Activated gamma-delta T cell treated with Interleukin-2 at 50 U/mL for 16 hours (primary cell): ENCODE results near the gene AHDC1.
"Not testable (repeated sequence)": the region's sequence is repeated elsewhere in the genome, so short reads cannot be mapped to it uniquely, and the experiment has no call there.

Experiments used
- DNase-seq: peaks from one replicate; pipeline ENCODE4 v3.0.0-alpha.2; 2020

Gene AHDC1, protein sequence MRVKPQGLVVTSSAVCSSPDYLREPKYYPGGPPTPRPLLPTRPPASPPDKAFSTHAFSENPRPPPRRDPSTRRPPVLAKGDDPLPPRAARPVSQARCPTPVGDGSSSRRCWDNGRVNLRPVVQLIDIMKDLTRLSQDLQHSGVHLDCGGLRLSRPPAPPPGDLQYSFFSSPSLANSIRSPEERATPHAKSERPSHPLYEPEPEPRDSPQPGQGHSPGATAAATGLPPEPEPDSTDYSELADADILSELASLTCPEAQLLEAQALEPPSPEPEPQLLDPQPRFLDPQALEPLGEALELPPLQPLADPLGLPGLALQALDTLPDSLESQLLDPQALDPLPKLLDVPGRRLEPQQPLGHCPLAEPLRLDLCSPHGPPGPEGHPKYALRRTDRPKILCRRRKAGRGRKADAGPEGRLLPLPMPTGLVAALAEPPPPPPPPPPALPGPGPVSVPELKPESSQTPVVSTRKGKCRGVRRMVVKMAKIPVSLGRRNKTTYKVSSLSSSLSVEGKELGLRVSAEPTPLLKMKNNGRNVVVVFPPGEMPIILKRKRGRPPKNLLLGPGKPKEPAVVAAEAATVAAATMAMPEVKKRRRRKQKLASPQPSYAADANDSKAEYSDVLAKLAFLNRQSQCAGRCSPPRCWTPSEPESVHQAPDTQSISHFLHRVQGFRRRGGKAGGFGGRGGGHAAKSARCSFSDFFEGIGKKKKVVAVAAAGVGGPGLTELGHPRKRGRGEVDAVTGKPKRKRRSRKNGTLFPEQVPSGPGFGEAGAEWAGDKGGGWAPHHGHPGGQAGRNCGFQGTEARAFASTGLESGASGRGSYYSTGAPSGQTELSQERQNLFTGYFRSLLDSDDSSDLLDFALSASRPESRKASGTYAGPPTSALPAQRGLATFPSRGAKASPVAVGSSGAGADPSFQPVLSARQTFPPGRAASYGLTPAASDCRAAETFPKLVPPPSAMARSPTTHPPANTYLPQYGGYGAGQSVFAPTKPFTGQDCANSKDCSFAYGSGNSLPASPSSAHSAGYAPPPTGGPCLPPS (N-terminal part only)

DNA sequence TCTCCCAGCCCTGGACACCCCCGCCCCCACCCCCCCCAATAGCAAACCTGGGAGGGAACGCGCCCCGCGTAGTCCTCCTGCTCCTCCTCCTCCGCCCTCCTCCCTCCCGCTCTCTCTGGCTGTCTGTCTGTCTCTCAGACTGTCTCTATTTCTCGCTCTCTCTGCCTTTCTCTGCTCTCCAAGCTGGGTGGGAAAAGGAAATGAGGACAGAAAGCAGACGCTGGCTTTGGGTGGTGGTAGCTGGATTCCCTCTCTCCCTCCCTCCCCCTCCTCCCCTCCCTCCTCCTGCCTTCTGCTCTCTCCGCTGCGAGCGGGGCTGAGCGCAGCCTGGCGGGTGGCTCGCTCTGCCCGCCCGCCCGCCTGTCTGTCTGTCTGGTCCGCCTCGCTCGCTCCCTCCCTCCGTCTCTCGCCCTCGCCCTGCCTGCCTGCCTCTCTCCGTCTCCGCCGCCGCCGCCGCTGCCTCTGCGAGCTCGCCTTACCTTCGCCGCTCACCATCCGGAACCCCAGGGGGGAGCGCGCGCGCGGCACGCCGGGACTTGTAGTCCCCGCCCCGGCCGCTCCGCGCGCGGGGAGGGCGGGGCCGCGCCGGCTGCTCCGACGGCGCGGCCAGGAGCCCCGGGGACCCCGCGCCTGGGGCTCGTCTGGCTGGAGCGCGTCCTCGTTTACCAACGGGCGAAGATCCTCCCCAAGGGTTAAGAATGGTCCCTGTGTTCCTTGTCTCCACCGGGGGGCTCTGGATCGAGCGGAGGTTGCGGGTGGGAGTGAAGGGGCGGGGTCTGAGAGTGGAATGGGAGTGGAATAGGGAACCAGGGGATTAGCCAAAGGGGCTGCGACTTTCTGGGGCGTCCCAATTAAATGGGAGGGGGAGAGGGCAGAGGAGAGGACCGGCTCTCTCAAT, at the start of gene AHDC1:
Gene AHDC1, minus strand, starts transcription at position 464 of the 898 bp plus-strand sequence. CDS start 52,029 bp downstream, outside the sequence.
- DNase-seq, result peak; percentile 90

DNA sequence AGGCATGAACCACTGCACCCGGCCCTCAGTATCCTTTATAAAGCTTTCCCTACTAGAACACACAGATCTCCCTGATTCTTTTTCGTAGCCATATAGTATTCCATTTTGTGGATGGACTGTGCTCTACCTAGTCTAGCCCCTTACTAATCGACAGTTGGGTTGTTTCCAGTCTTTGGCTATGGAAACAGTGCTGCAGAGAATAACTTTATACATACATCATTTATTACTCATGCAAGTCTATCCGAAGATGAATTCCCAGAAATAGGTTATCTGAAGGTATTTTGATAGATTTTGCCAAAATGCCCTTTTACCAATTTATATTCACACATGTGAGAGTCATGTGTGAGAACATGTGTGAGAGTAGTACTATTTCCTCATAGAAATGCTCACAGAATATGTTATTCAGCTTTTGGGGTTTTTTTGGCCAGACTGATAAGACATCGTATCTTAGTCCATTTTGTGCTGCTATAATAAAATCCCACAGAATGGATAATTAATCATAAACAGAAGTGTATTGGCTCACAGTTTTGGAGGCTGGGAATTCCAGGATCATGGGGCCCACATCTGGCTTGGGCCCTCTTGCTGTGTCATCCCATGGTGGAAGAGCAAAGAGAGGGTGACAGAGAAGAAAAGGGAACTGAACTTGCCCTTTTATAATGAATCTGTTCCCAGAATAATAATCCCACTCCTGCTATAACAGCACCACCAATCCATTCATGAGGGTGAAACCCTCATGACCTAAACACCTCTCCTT, 48.3 kb upstream of the AHDC1 start:
- no peak for DNase-seq

DNA sequence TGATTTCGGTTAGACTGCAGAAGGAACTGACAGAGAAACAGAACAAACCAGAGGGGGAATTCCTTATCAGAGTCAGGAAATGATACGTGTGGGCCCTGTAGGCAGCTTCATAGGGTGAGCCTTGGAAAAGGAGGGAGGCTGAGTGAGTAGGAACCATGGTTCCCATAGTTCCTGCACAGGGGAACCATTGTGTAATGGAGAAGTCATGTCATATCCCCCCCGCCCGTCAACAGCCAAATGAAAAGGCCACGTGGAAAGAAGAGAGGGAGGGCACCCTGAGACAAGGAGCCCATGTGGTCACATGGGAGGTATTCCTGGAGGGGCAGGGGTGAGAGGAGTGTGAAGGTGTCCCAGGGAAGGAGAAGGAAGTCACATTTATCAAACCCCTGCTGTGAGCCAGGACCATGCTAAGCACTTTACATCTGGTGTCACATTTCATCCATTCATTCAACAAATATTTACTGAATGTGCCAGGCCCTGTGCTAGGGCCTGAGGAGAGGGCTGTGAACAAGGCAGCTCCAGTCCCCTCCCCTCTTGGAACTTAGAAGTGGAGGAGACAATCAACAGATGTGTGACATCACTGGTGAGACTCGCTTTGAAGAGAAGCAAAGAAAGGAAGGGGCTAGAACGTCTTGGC, 46.7 kb upstream of the AHDC1 start:
- no peak for DNase-seq

DNA sequence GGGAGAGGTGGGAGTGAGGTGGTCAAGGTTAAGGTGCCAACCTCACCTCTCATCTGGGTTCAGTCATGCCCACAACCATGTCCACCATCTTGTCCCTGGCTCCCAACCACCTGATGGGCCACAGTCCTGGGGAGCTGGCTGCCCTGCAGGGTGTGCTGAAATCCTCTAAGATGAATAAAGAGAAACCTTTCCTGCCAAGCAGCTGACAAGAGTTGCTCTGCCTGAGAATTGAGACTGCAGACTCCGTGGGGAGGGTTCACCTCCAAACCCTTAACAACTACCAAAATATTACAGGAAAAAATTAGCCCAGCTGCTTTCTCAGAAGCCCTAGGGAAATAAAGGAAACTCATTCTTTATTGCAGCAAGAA, 46.2 kb upstream of the AHDC1 start:
- no peak for DNase-seq

DNA sequence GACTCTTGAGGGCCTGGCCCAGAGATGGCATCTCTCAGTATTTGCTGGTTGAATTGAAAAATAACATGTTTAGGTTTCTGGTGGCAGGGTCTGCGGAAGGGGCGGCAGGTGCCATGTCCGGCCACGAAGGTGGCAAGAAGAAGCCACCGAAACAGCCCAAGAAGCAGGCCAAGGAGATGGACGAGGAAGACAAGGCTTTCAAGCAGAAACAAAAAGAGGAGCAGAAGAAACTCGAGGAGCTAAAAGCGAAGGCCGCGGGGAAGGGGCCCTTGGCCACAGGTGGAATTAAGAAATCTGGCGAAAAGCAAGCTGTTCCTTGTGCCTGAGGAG, 45.3 kb upstream of the AHDC1 start:
- DNase-seq, result no peak

DNA sequence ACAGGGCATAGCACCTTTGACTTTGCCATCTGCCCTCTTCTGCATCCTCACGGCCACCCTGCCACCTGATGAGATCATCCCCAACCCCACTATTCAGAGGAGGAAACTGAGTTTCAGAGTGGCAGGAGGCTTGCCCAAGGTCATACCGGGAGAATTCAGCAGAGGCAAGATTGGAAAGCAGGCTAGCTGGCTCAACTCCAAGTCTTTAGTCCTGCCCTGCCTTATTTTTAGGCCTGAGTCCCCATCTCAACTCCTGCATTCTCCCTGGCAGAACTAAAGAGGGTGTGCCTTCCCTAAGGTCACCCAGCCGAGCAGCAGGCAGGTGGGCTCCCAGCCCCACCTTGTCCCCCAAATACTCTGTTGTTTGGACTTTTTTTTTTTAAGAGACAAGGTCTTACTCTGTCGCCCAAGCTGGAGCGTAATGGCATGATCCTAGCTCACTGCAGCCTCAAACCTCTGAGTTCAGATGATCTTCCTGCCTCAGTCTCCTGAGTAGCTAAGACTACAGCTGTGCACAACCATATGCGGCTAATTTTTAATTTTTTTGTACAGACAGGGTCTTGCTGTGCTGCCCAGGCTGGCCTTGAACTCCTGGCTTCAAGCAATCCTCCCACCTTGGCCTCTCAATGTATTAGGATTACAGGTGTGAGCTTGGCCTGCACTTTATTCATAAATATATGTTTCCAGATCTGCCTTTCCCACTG, 44.8 kb upstream of the AHDC1 start:
- no peak for DNase-seq

DNA sequence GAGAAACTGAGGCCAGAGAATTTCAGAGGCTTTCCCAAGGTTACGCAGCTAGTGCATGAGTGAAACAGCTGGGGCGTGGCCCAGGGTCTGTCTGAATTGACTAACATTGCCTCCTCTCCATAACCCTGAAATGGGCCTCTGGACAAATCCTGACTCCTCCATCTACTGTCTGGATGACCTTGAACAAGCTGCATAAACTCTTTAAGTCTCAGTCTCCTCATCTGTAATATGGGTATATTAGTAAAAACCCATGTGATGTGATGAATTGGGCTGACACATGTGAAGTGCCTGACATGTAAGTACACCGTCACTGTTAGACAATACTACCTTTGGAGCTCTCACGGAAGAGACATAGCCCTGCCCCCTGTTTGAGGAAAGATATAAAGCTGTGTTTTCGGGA, 43.4 kb upstream of the AHDC1 start:
- no peak for DNase-seq

DNA sequence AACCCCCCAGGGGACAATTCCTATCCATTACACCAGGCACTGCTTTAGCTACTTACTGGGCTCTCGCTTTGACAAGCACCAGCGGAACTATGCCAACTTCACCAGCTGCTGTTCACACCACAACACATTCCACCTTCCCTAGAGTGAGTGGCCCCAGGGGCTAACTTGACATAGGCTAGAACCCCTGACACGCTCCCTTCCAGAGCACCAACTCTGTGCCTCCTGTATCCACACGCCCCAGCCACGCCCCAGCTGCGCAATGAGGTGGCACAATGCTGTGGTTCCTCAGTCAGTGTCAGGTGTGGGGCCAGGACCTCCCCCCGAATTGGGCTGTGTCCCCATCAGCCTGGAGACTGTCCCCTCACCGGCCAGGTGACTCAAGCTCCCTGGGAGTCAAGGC, 42.7 kb upstream of the AHDC1 start:
- DNase-seq, result no peak

DNA sequence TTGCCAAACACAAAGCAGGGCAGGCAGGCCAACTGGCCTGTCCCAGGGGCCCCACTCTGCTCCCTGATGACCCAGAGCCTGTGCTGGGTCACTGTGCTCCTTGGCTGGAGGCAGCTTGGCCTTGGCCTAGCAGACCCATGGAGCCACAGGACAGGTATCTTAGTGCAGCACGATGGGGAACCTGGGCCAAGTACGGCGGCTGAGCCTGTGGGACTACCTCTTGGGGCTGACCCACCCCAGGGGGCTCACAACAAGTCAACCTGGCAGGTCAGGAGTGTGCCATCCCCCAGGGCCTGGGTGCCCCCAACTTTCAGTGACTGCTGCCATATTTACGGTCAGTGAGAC, 41.1 kb upstream of the AHDC1 start:
- no peak for DNase-seq

DNA sequence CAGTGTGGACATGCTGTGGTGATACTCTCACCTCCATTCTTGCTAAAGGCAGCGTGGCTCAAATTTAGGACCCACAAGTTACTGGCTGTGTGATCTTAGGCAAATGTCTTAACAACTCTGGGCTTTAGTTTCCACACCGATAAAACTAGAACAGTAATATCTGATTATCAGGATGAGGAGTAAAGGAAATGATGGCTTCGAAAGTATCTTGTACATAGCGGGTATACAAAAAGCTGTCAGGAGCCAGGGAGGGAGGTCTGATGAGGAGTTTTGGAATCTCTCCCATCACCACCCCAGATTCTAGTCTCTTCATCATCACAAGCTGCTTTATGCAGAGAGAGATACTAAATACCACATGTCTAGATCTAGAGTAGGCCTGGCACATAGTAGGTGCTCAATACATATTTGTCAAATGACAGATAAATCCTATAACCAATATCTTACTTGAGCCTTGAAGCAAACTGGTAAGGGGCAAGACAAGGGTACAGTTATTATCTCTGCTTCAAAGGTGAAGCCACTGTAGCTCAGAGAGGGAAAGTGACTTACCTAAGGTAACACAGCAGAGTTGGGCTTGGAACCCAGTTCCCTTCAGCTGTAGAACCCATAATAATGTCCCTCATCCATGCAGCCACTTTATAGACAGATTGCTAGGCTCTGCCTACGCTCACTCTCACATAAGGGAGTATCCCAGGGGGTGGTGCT, 40.6 kb upstream of the AHDC1 start:
- DNase-seq, result no peak

DNA sequence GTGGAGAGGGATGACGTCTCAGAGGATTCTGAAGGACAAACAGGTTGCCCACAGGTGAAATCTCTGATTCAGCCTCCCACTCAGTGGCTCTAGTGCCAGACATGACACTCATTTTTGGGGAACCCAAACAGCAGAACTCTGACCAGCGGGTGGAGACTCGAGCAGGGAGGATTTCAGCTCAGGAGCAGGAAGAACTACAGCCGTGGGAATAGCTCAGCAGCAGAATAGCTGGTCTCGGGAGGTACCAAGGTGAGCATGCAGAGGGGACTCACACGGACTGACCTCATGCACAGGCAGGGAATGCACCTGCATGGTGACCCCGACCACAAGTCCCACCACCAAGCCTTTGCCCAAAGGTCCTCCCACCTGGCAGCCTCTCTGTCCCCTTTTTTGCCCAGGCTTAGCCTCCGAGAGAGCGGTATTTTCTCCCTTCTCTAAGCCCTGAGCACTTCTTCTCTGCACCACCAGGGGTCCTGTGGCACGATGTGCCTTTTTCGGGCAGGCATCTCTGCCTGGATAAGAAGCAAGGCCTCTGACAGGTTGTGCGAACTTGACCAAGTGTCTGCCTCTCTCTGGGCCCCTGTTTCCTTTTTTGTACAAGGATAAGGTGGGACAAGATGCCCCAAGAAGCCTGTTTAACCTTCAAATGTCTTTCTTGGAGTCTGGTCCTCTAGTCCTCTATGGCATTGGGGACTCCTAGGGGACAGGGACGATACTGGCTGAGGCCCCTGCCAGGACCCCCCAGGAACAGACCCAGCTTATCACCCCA, 39.8 kb upstream of the AHDC1 start:
- peak; percentile 75 for DNase-seq

DNA sequence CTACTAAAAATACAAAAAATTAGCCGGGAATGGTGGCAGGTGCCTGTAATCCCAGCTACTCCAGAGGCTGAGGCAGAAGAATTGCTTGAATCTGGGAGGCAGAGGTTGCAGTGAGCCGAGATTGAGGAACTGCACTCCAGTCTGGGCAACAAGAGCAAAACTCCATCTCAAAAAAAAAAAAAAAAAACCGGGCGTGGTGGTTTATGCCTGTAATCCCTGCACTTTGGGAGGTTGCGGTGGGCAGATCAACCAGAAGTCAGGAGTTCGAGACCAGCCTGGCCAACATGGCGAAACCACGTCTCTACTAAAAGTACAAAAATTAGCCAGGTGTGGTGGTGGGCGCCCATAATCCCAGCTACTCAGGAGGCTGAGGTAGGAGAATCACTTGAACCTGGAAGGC, 36.6 kb upstream of the AHDC1 start:
- DNase-seq, result not testable (repeated sequence)

DNA sequence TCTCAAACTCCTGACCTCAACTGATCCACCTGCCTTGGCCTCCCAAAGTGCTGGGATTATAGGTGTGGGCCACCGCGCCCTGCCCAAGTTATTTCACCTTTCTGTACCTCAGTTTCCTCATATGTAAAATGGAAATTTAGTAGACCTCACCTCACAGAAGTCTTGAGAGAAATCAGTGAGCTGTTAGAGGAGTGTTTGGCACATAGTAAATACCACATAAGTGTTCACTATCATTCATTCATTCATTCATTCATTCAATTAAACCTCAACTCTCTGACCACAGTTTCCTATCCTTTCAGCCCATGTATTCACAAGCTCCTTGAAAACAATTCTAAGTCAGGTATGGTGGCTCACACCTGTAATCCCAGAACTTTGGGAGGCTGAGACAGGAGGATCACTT, 34.9 kb upstream of the AHDC1 start:
- no peak for DNase-seq

DNA sequence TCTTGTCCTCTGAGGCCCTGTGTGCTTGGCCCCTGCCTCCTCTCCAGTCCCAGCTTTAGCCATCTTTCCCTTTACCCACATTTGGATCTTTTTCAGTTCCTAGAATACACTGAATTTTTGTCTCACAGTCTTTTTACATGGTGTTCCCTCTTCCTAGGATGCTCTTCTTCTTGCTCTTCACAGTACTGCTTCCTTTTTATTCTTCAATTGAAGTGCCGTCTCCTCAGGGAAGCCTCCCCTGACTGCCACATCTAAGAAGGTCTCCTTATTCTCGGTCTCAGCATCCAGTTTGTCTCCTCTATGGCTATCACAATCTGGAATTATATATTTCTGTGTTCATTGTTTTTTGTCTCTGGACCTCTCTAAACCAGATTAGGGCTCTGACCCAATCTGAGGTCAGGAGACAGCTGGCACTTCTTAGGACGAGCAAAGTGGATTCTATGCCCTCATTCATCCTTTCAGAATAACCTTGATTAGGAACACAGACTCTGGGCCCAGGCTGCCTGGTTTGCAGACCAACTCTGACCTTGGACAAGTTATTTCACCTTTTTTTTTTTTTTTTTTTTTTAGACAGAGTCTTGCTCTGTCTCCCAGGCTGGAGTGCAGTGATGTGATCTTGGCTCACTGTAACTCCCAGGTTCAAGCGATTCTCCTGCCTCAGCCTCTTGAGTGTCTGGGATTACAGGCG, 34.2 kb upstream of the AHDC1 start:
- DNase-seq, result no peak

DNA sequence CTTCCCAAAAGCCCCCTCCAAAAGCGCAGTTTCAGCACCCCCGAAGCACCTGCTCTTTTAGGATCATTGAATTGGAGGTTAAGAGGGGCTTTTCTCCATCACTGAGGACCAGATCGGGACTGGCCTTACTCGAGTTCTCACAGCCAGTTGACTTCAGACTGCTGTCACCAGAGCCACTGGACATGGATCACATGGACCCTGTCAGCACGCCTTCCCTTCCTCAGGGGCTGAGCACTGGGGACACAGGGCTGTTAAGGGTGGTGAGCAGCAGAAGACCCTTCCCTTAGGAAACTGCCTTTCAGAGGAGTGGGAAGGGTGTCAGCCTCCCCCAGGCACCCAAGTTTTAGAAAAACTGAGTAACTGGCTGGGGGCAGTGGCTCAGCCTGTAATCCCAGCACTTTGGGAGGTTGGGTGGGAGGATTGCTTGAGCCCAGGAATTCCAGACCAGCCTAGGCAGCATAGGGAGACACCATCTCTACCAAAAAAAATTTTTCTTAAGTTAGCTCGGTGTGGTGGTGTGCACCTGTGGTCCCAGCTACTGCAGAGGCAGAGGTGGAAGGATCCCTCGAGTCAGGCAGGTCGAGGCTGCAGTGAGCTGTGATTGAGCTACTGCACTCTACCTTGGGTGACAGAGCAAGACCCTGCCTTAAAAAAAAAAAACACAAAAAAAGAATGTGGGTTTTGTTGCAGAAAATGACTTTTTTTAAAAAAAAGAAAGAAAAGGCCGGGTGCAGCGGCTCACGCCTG, 31.6 kb upstream of the AHDC1 start:
- DNase-seq, result no peak

DNA sequence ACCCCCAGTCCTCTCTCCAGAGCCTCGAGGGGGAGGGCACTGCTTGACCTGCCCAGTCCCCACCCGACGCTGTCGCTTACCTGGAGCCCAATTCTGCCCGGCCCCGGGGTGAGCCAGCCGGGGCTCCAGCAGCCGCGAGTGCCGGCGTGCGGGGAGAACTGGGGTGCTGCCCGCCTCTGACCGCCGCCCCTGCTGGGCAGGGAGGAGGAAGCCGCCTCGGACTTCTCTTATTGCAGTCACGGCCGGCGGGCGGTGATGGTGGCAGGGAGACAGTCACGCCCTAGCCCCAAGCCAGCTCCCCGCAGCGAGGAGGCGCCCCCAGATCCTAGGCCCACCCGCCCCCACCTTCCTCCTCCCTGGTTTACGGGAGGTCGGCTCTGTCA, 31.0 kb upstream of the AHDC1 start, which contains the start of gene FGR:
Gene FGR, minus strand, starts transcription at position 201 of the 383 bp plus-strand sequence. CDS start 11,269 bp downstream, outside the sequence.
- no peak for DNase-seq

DNA sequence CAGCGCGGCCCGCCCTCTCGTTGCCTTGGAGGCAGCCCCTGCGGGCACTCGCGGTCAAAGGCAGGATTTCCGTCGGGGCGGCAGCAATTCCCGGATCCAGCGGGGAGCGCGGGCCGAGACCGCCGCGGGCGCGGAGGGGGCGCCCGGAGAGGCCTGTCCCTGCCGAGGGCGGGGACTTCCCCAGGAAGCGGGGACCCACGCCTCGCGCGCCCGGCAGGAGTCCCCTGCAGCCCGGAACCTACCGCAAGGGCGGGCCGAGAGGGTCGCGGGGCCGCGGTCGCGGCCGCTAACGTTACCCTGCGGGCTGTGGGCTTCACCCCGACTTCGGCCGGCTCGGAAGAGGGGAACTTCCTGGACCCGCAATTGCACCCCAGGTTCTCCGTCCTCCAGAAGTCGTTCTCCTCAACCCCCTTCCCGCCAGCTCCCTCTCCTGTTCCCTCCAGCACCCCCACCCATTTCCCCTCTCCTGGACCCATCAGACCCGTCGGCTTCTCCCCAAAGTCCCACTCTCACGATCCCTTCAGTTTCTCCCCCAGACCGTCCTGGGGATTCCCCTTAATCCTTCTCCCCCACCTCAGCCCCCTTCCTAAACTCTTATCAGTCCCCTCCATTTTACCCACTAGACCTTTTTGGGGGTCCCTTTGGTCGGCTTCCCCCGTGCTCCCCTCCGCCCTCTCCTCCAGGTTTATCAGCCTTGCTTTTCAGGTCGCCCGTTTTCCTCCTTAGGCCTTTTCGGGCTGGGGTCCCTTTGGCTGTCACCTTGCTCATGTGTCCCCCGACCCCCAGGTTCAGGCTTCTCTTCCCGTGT, 30.4 kb upstream of the AHDC1 start:
- peak; percentile 43 for DNase-seq
